Colon (tissue), 2 donors: ENCODE data around the gene CCDC57.

ENCODE experiments used
- FAIRE-seq: peaks from 2 replicates; lab custom pipeline; 2012; peaks lifted over from hg19 to GRCh38; lab: Jason Lieb, UNC
- donor health status: control.
- donor health status: control.

Gene CCDC57

GRCh38 chr17:82235775-82236141, 23.1 kb upstream of the CCDC57 start:
- FAIRE-seq, result no peak

DNA sequence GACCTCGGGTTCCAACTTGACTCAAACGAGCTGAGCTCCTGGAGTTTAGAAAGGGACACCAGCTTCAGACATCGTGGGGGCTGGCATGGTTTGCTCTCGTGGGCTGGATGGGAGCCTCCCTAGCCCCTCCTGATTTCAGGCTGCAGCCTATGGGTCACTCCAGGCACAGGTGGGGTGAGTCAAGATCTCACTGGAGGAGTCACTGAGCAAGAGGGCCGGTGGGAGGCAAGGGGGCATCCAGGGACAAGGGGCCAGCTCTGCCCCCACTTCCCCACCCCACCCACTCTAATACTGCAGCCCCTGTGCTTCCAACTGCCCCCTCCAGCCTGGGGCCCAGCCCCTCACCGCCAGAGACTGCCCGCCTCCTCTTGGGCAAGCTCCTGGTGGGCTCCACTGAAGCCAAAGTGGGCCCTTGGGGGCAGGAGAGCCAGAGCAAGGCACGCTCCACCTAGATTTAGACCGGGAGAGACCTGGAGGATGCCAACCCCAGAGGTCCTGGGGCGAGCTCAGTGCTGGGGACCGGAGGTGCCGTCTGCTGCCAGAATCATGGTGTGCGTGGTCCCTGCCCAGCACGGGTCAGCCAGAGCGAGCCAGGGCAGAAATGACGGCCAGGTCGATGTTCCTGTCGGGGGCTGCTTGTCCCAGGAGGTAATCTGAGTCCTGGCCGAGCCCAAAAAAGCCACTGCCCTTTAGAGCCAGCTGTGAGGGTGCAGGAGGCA, 22.6 kb upstream of the CCDC57 start:
- FAIRE-seq, result no peak

- FAIRE-seq, result no peak
These were observed 21.8 kb upstream of the CCDC57 start for GRCh38 chr17:82234211-82235055.

DNA sequence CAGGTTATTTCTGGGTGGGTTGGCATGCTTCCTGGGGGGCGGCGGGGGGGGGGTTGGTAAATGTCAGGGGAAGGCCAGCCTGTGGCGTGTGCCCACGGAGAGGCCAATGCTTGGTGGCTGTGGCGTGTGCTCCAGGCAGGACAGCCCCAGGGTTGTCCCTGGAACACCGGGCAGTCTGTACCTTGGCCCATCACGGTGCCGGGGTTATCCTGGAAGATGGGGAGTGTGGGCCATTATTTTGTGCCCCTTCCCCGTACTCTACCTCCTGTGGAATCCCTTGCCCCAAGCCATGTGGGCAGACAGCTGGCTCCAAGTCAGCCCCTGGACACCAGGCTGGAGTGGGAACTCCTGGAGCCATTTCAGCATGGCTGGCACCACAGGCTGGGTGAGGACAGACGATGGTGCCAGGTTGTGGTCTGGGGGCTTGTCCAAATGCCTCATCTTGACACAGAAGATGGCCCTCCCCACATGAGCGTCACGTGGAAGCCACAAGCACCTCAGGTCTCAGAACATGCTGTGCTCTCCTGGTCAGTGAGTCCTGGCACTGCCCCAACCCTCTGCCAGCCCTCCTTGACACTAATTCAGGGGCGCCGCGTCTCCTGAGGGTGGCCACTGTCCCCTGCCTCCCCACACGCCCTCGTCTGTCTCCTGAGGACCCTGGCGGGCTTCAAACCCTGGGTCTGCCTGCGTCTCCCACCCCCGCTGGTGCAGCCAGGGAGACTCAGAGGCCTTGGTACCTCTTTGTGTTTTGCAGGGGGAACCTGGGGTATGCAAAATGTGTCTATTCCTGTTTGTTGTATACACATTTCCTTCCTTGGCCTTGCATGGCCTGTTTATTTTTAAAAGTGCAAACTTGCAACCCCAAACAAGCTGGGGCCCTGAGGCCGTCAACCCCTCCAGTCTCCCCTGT, 20.5 kb upstream of the CCDC57 start:
- no peak for FAIRE-seq

DNA sequence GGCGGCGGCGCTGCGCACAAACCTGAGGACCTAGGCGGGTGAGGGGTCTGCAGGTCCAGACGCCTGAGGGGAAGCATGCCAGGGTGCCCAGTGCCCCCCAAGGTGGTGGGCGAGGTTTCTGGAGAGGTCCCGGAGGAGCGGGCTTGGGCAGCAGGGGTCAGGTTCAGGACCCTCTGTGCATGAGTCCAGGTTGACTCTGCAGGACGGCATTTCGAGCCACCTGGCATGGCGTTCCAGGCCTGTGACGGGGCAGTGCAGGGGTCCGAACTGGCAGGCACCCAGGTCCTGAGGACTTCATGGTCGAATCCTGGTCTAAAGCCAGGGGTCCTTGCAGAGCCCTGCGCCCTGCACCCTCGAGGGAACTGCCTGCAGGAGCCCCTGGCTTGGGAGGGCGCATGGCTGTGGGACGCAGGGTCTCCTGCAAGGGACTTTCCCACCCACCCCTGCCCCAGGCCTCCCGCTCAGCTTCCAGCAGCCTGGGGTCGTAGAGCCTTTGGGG, 19.7 kb upstream of the CCDC57 start:
- FAIRE-seq, result no peak

GRCh38 chr17:82231562-82232321, 19.1 kb upstream of the CCDC57 start:
- FAIRE-seq, result no peak

GRCh38 chr17:82231312-82231561, 18.6 kb upstream of the CCDC57 start:
- FAIRE-seq, result no peak

- FAIRE-seq, result no peak
These were observed 18.1 kb upstream of the CCDC57 start for GRCh38 chr17:82230609-82231311.

GRCh38 chr17:82229698-82230608, 17.3 kb upstream of the CCDC57 start:
- FAIRE-seq, result no peak

GRCh38 chr17:82228842-82229697, 16.4 kb upstream of the CCDC57 start, which contains the start of gene SLC16A3:
SLC16A3 (plus strand) TSS chr17:82229042; CDS start chr17:82236009, 6,967 bp downstream.
- FAIRE-seq, result no peak

GRCh38 chr17:82228278-82228841, 15.7 kb upstream of the CCDC57 start:
- no peak for FAIRE-seq

GRCh38 chr17:82227629-82228277, 15.1 kb upstream of the CCDC57 start:
- FAIRE-seq, result no peak

GRCh38 chr17:82226809-82227628, 14.4 kb upstream of the CCDC57 start:
- no peak for FAIRE-seq

GRCh38 chr17:82226146-82226808, 13.6 kb upstream of the CCDC57 start:
- FAIRE-seq, result no peak

DNA sequence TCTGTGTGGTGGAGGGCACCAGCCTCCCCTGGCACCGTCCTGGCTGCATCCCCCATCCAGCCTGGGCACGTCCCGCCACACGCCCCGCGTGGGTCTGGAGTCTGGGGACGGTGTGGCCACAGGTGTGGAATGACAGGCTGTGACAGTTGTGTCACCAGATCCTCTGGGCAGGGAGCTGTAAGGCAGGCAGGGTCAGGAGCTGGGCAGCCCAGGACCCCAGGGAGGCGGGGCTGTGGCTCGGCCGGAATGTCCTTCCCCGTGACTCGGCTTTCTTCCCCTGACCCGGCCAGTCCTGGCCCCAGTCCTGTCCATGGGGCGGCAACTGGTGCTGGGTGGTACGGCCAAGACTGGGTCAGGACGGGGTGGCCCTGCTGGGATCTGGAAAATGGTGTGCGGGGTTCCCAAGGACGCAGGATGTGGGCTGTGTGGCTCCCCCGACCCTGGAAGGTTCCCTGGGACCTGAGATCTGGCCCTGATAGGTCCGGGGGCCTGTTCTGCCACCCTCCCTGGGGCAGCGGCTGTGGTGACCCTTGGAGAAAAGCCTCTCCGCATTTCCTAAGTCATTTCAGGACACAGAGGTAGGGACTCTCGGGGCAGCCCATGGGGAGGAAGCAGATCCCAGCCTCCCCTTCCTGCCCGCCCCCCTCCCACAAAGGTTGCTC, 12.9 kb upstream of the CCDC57 start:
- FAIRE-seq, result no peak

DNA sequence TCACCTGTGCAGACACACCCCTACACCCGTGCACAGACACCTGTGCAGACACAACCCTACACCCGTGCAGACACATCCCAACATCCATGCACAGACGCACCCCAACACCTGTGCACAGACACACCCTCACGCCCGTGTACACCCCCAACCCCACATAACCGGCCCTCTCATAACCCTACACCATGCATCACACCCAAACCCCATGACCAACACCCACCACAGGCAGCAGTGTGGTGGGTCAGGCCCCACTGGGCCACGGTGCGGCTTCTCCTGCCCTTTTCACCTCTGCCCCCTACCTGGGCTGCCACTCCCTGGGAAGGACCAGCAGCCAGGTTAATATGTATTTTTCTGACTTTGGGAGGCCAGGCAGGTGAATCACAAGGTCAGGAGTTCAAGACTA, 12.0 kb upstream of the CCDC57 start:
- FAIRE-seq, result no peak
